Heart left ventricle (tissue), 13 donors: Measurements from ENCODE around the gene PLA2G3.

Experiments
- CTCF ChIP-seq, 12 donors: fragments of 200-600 bp; sonication (generic) in 4 of 12; IDR thresholded peaks; one replicate each; pipeline versions ENCODE4 v1.5.0 to v1.8.0; 2018 to 2022; ENCODE audit warnings: antibody characterized with exemption in 12 of 12, mild to moderate bottlenecking in 5 of 12
- POLR2A ChIP-seq, 2 donors: fragments of 450-650 bp; IDR thresholded peaks; one replicate each; pipeline ENCODE4 v1.6.1; 2017; ENCODE audit warnings: antibody characterized with exemption in 2 of 2, mild to moderate bottlenecking in 2 of 2, moderate library complexity in 2 of 2
- donor health status: ischemic (EF 13 %, LVEDD 7.1; RV severe dilation, severe dysfunction).
- donor health status: DM: no; HTN: yes; CAD: no.
- donor health status: DM: no; HTN: no; CAD: no.
- donor health status: ischemic (EF 25% LVEDD 6.9; RV normal size, moderate dysfunction).
- donor health status: ischemic (EF 25% LVEDD 5.7; RV mildly dilated, moderate dysfunction).
- donor health status: ischemic (EF 35%, LVEDD 5.7; RV mildly dilated, moderate dysfunction).
- donor health status: nonischemic (EF 11% LVEDD 7.7; RV severe dilation, severe dysfunction).
- donor health status: DM: yes; HTN: yes; CAD: no.
- donor health status: PGD.
- donor health status: ischemic (EF 29% LVEDD 5.4; RV normal size, mild dysfunction).
- donor health status: nonischemic (EF 23%, LVEDD 6.1; RV moderate dilation, normal function).

- no peak for TF ChIP-seq CTCF (IDR thresholded peaks at IDR 0.05)
- TF ChIP-seq POLR2A (IDR thresholded peaks at IDR 0.05), result no peak
These were observed 6.4 kb downstream of the PLA2G3 start for GRCh38 chr22:31133911-31134310.
